Activated CD4-positive, alpha-beta T cell treated with anti-CD3 and anti-CD28 coated beads, Interleukin-2, amount 10 ng/mL, durations not matched to agents 24 days and 14 days (primary cell): ENCODE results near the gene ADAD2. TPM values are rescaled to one million over a fixed set of nuclear protein-coding genes. Genes with fewer than 3 reads are reported as not detected.
A peak's percentile ranks its signal among the peaks of the same experiment; 100 is the strongest.

Source experiments
- DNase-seq: peaks from one replicate; pipeline ENCODE4 v3.0.0; 2022
- H3K27ac Mint-ChIP-seq: one replicate; pipeline ENCODE4 v1.8.0; 2022; ENCODE audit warnings: mild to moderate bottlenecking, mixed read lengths
- H3K27me3 Mint-ChIP-seq: one replicate; pipeline ENCODE4 v1.8.0; 2022; ENCODE audit warnings: mixed read lengths
- H3K36me3 Mint-ChIP-seq: one replicate; pipeline ENCODE4 v1.8.0; 2022; ENCODE audit warnings: low read depth, mild to moderate bottlenecking, mixed read lengths
- H3K4me1 Mint-ChIP-seq: one replicate; pipeline ENCODE4 v1.8.0; 2021; ENCODE audit warnings: mixed read lengths
- H3K4me3 Mint-ChIP-seq: one replicate; pipeline ENCODE4 v1.8.0; 2022; ENCODE audit warnings: mild to moderate bottlenecking, moderate library complexity, mixed read lengths
- H3K9me3 Mint-ChIP-seq: one replicate; pipeline ENCODE4 v1.8.0; 2021; ENCODE audit warnings: mixed read lengths
- intact Hi-C: fragments of 100-400 bp; cut with micrococcal nuclease; formaldehyde crosslinking; loops from one replicate; pipeline ENCODE4 v1.15.1; 2023
- total RNA-seq: library from RNA; stranded (reverse); gene quantifications from 2 replicates; pipeline ENCODE4 v1.2.3, GENCODE V29; 2022

The ADAD2 gene
- total RNA-seq, 1 donor from 2014 or later: not detected

DNA sequence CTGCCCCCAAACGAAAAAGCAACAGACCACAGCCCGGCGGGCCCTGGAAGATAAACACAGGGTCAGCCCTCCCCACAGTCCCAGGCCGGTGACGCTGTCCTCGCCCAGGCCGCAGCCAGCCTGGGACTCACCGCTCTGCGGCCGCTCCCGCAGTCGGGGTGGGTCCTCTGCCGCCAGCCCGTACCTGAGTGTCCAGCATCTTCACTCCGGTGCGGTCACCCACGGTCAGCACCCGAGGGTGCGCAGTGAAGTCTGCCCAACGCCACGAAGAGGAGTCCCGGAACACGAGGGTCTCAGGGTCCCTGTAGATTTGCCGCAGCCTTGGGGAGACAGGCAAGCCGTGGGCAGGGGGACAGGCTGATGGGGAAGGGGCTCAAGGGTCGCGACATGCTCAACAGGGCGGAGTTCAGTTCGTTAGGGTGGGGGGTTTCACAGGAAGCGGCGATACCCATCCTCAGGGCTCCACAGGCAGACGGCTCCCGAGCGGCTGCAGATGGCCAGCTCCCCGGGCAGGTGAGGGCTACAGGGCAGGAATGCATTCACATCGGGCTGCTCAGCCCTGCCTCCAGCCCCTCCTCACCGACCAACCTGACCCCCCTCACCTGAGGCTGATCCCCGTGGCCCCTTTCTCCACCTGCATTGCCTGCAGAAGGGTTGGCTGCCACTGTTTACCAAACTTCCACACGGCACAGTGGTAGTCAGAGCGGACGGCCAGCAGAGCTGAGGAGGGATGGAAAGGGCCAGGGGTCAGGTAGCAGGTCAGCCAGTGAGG, 9.6 kb upstream of the ADAD2 start:
- intact Hi-C loops: loop anchor here (5.0 kb wide), 1 partner anchor 841 kb away; no protein-coding TSS in a partner anchor
- Mint-ChIP-seq H3K27ac (no peak overlapping the region), H3K9me3 (no peaks in the 10 kb centered on the region), H3K4me1 (peaks cover 25% of the 10 kb centered on the region), H3K27me3 (no peaks in the 10 kb centered on the region), H3K4me3 (no peak overlapping the region), H3K36me3 (peaks cover 36% of the 10 kb centered on the region)
- DNase-seq: no peak

DNA sequence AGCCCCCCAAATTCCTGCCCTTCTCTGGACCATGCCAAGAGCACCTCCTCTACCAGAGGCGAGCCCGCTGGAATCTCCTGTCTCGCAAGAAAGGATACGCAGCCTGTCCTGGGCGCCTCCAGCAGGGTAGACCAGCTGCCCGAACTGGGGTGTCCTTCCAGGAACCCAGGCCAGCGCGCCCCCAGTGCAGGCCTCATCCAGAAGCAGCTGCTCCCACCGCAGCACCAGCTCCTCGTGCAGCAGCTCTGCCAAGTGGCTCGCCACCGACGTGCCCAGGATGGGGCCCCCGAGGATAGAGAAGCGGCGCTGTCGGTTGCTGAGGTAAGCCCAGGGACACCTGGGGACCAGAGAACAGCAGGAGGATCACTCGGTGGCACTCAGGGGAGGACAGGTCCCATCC, 8.9 kb upstream of the ADAD2 start:
- no peak for DNase-seq
- peaks cover 36% of the 10 kb centered on the region for H3K36me3 Mint-ChIP-seq
- H3K27ac Mint-ChIP-seq: no peak overlapping the region
- no peaks in the 10 kb centered on the region for H3K9me3 Mint-ChIP-seq
- H3K4me1 Mint-ChIP-seq: peaks cover 25% of the 10 kb centered on the region
- H3K27me3 Mint-ChIP-seq: no peaks in the 10 kb centered on the region
- no peak overlapping the region for H3K4me3 Mint-ChIP-seq
- intact Hi-C loops: loop anchor here (5.0 kb wide), 1 partner anchor 840 kb away; no protein-coding TSS in a partner anchor

DNA sequence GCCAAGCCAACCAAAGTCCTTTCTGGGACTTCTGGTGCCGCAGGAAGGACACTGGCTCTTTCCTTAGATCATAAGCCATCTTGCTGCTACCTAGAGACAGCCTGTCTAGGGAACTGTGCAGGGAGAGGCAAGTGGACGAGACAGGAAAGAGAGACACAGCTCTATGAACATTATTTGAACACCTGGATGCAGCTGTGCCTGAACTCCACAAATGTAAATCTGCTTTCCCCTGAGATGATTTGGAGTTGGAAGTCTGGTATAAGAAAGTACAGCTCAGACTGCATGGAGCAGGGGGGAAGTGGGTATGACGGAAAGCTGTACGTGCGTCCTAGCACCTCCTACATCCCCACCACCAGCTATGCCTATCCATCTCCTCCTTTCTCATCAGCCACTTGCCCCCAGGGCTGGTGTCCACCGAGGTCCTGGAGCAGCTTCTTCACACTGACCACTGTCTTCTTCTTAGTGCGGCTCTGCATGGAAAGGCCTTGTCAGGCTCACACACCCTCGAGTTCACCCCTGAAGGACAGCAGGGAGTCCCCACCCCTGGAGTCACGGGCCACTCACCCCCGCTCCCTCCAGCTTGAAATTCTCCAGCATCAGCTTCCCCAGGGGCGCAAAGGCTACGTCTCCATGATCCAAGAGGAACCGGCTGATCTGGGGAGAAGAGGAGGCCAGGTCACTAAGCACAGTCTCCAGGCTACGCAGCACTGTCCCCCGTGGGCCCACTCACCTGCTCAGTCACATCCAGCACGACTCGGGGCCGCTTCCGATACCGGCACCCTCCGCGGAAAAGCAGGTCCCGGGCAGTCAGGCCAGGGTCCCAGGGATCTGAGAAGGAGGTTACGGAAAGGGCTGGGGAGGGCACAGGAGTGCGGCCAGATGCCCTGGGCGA, 8.0 kb upstream of the ADAD2 start:
- Mint-ChIP-seq H3K27me3 (no peaks in the 10 kb centered on the region), H3K36me3 (peaks cover 31% of the 10 kb centered on the region), H3K9me3 (no peaks in the 10 kb centered on the region), H3K27ac (no peak overlapping the region), H3K4me1 (peaks cover 21% of the 10 kb centered on the region), H3K4me3 (no peak overlapping the region)
- no peak for DNase-seq
- intact Hi-C loops: loop anchor here (5.0 kb wide), 1 partner anchor 839 kb away; no protein-coding TSS in a partner anchor

DNA sequence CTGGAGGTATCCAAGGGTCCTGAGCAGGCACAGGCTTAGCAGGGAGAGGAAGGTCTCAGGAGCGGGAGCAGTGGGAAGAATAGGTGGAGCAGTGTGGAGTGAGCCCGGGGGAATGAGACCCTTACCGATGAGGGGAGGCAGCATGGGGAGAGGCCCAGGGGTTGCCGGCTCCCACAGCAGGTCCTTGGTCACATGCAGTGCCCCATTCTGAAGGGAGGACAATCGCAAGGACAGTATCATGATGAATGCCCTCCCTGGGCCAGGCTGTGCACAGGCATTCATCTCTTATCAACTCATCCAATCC, 7.4 kb upstream of the ADAD2 start:
- Mint-ChIP-seq H3K9me3 (no peaks in the 10 kb centered on the region), H3K36me3 (peaks cover 29% of the 10 kb centered on the region), H3K4me3 (no peak overlapping the region), H3K27me3 (no peaks in the 10 kb centered on the region), H3K4me1 (peaks cover 18% of the 10 kb centered on the region), H3K27ac (no peak overlapping the region)
- no peak for DNase-seq
- intact Hi-C loops: loop anchor here (5.0 kb wide), 1 partner anchor 839 kb away; no protein-coding TSS in a partner anchor

DNA sequence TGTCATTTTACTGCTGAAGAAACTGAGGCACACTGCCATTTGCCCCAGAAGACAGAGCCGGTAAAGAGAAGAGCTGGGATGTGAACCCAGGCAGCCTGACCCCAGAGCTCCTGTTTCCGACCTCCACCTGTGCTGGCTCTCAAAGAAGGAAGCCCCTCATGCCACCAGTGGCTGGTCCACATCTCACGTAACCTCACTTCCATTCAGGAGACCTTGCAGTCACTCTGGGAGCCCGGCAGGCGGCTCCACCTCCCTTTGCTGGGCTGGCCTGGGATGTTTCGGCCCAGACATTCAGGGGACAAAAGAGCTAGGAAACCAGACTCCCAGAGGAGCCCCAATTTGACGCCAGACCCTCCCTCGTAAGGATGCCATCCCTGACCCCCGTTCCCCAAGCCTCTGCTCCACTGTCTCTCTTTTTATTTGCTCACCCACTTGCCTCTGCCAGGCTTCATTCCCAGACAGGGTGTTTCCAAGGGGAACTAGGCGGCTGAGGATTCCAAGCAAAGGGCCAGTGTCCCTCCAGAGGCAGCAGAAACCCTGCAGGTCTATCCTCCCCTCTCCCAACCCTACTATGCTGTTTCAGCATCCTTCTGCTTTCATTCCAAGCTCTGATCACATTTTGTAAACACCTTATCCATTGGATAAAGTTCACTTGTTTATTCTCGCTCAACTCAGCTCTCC, 6.9 kb upstream of the ADAD2 start:
- intact Hi-C loops: loop anchor here (5.0 kb wide), 1 partner anchor 838 kb away; no protein-coding TSS in a partner anchor
- Mint-ChIP-seq H3K4me1 (peaks cover 18% of the 10 kb centered on the region), H3K27ac (peak overlapping the region; percentile 1), H3K4me3 (no peak overlapping the region), H3K27me3 (no peaks in the 10 kb centered on the region), H3K36me3 (peaks cover 26% of the 10 kb centered on the region), H3K9me3 (no peaks in the 10 kb centered on the region)
- no peak for DNase-seq

DNA sequence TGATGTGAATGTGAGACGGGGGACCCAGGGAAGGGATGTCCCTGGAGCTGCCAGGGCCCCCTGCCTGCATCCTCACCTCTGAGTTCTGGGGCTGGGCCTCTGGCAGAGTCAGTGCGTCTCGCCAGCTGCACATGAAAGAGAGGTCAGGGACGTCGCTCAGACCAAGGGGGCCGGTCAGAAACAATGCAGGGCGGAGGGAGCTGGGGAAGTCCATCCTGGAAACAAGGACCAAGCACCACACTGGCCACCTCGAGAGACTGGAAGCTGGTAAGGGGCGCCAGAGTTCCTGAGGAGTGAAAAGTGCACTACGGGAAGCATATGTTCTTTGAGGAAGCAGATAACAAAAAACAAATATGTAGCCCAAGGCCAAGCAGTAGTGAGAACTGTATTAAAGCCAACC, 6.2 kb upstream of the ADAD2 start:
- intact Hi-C loops: loop anchor here (5.0 kb wide), 2 partner anchors 232 to 838 kb away; partner anchors contain the start of gene OSGIN1
- H3K4me1 Mint-ChIP-seq: peaks cover 18% of the 10 kb centered on the region
- peak overlapping the region; percentile 71 for H3K27ac Mint-ChIP-seq
- no peaks in the 10 kb centered on the region for H3K27me3 Mint-ChIP-seq
- H3K36me3 Mint-ChIP-seq: peaks cover 26% of the 10 kb centered on the region
- peak overlapping the region; percentile 94 for H3K4me3 Mint-ChIP-seq
- H3K9me3 Mint-ChIP-seq: no peaks in the 10 kb centered on the region
- no peak for DNase-seq

DNA sequence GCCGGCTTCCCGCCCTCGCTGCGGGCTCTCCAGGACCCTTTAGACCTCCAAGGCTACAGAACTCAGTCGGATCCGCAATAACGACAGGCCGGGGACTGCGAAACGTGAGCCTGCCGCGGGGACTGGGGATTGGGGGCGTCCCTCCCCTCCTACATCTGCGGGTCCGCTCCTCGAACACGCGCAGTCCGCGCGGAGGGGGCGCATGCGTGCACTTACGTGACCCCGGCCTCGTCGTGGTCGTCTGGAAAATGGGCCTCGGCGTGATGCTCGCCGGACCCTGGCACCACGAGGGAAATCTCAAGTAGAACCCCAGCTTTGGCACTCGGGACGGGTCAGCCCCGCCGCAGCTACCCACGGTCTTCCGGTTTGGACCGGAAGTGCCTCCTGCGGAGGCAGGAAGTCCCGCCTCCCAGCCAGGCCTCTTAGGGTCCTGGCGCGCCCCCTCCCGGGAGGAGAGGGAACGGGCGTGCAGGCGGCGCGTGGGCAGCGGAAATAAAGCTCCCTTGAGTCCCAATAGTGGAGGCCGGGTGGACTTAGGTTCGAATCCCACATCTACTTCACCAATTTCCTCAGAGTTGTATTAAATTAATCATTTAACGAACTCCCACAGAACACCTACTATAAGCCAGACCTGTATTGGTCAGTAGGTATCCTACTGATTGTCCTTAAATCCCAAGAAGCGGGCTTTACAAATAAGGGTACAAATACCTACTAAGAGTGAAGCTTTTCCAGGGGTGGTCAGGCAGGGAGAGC, 4.1 kb upstream of the ADAD2 start, which contains the start of gene TAF1C:
TSS of gene TAF1C (minus strand) at position 373 of the 753 bp plus-strand sequence. CDS start 2,069 bp downstream, outside the sequence.
- Mint-ChIP-seq H3K4me1 (peaks cover 18% of the 10 kb centered on the region), H3K9me3 (no peaks in the 10 kb centered on the region), H3K4me3 (peak within 1 kb of the TSS; percentile 94), H3K27me3 (no peaks in the 10 kb centered on the region), H3K36me3 (peaks cover 21% of the 10 kb centered on the region), H3K27ac (peak within 1 kb of the TSS; percentile 95)
- DNase-seq: peak; percentile 97
- intact Hi-C loops: loop anchor here (1.0 to 5.0 kb wide), 5 partner anchors 42 to 235 kb away; partner anchors contain the start of genes DNAAF1, HSDL1, MBTPS1 and OSGIN1

DNA sequence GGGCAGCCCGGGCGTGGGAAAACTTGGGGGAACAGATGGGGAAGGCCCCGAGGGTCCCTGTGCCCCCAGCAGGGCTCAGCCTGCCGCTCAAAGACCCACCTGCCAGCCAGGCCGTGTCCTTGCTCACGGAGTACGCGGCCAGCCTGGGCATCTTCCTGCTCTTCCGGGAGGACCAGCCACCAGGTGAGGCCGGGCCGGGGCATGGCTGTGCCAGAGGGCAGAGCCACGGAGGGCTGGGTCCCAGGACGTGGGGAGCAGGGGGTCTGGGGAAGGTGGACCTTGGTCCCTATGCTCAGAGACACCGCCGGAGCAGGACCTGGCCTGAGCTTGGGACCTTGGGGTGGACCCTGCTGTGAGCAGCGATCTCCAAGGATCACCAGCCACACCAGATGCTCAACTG, 509 bp downstream of the ADAD2 start:
- peaks cover 17% of the 10 kb centered on the region for H3K4me1 Mint-ChIP-seq
- no peak overlapping the region for H3K27ac Mint-ChIP-seq
- H3K9me3 Mint-ChIP-seq: no peaks in the 10 kb centered on the region
- no peak for DNase-seq
- no peak overlapping the region for H3K4me3 Mint-ChIP-seq
- intact Hi-C loops: no loop called here
- no peaks in the 10 kb centered on the region for H3K27me3 Mint-ChIP-seq
- no peaks in the 10 kb centered on the region for H3K36me3 Mint-ChIP-seq

DNA sequence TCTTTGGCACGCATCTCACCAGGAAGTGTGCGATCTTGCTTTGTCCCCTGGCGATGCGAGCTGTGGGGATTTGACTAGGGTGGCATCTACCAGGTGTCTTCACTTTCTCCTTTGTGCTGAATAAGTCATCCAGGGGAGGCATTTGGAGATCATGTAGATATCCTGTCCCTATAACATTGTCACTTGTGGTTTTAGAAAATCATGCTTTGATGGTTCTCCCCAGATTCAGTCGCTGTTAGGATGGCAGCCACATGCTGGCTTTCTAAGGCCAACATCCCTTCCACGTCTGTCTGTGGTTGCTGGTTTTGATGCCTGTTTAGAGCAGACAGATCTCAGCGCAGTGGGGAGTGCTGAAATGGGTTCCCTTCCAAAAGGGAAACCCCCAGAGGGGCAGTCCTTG, 2.5 kb downstream of the ADAD2 start:
- H3K36me3 Mint-ChIP-seq: no peaks in the 10 kb centered on the region
- H3K9me3 Mint-ChIP-seq: no peaks in the 10 kb centered on the region
- intact Hi-C loops: no loop called here
- peak overlapping the region; percentile 71 for H3K27ac Mint-ChIP-seq
- peak overlapping the region; percentile 39 for H3K4me3 Mint-ChIP-seq
- H3K27me3 Mint-ChIP-seq: no peaks in the 10 kb centered on the region
- peaks cover 17% of the 10 kb centered on the region for H3K4me1 Mint-ChIP-seq
- DNase-seq: peak; percentile 68

DNA sequence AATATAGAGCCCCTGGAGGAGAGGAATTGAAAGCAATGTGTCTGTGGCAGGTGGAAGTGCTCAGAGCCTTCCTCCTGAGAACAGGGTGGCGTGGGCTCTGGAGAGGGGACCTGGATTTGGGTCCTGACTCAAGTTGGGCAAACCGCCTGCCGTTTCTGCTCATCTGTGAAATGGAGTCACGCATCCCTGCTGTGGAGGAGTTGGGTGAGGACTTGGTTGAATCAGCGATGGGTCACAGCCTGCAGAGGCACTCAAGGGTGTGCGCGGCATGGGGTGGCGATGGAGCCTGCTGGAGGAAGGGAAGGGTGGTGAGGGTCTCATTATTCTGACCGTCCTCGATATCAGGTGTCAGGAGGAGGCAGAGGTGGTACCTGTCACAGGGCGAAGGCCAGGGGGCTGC, 3.1 kb downstream of the ADAD2 start:
- H3K4me3 Mint-ChIP-seq: peak overlapping the region; percentile 39
- H3K9me3 Mint-ChIP-seq: no peaks in the 10 kb centered on the region
- H3K36me3 Mint-ChIP-seq: no peaks in the 10 kb centered on the region
- peak overlapping the region; percentile 71 for H3K27ac Mint-ChIP-seq
- peaks cover 1% of the 10 kb centered on the region for H3K27me3 Mint-ChIP-seq
- H3K4me1 Mint-ChIP-seq: peaks cover 17% of the 10 kb centered on the region
- no peak for DNase-seq
- intact Hi-C loops: no loop called here

DNA sequence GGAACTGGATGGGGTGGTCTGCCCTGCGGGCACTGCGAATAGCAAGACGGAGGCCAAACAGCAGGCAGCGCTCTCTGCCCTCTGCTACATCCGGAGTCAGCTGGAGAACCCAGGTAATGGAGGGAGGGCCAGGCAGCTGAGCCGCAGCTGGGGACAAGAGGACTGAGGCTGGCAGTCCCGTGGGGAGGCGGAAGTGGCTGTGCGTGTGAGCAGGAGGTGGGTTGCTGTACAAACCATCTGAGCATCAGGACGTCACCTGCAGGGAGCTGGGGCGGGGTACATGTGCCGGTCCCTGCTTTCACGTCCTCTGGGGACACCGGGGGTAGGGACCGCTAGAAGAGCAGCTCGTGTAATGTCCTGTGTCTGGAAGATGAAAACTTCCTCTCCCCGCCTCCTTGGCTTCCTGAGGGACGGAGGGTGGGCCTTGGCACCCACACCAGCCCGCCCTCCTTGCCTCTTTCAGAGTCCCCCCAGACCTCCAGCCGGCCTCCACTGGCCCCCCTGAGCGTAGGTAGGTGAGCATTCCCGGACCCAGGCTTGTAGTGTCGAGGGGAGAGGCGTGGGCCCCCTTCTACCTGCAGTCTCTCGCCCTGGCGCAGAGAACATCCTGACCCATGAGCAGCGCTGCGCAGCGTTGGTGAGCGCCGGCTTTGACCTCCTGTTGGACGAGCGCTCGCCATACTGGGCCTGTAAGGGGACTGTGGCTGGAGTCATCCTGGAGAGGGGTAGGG, 3.7 kb downstream of the ADAD2 start:
- Mint-ChIP-seq H3K9me3 (no peaks in the 10 kb centered on the region), H3K4me1 (peaks cover 17% of the 10 kb centered on the region), H3K27me3 (peaks cover 2% of the 10 kb centered on the region), H3K4me3 (no peak overlapping the region), H3K27ac (peak overlapping the region; percentile 19), H3K36me3 (no peaks in the 10 kb centered on the region)
- DNase-seq: peak; percentile 82
- intact Hi-C loops: no loop called here

DNA sequence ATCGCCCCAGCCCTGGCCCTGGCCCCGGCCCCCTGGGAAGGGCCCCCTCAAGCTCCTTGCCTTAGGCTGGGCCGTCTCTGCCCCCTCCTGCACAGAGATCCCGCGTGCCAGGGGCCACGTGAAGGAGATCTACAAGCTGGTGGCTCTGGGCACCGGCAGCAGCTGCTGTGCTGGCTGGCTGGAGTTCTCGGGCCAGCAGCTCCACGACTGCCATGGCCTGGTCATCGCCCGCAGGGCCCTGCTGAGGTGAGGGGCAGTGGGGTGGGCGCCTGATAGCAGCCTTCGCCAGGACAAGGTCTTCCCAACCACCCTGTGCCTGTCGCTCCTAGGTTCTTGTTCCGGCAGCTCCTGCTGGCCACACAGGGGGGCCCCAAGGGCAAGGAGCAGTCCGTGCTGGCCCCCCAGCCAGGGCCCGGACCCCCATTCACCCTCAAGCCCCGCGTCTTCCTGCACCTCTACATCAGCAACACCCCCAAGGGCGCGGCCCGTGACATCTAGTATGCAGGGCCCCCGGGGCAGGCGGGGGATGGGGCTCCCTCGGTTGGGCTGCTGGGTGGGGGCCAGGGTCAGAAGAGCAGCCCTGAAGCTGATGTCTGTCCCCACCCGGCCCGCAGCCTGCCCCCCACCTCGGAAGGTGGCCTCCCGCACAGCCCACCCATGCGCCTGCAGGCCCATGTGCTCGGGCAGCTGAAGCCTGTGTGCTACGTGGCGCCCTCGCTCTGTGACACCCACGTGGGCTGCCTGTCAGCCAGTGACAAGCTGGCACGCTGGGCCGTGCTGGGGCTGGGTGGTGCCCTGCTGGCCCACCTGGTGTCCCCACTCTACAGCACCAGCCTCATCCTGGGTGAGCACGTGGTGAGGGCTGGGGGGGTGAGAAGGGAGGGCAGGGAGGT, 4.5 kb downstream of the ADAD2 start:
- Mint-ChIP-seq H3K4me1 (peaks cover 17% of the 10 kb centered on the region), H3K27me3 (peaks cover 2% of the 10 kb centered on the region), H3K27ac (no peak overlapping the region), H3K9me3 (no peaks in the 10 kb centered on the region), H3K4me3 (no peak overlapping the region), H3K36me3 (no peaks in the 10 kb centered on the region)
- DNase-seq: no peak
- intact Hi-C loops: no loop called here
